GM18517 (cell line): Measurements from ENCODE around the gene CGB8.
"Not testable (repeated sequence)": the region's sequence is repeated elsewhere in the genome, so short reads cannot be mapped to it uniquely, and the experiment has no call there.

Experiments used
- ATAC-seq: cut with Tn5 transposase; IDR thresholded peaks from one replicate; pipeline ENCODE4 v1.9.1; 2021; ENCODE audit warnings: mild to moderate bottlenecking, moderate library complexity; ENCODE audit not compliant: unreplicated experiment

Gene CGB8

DNA sequence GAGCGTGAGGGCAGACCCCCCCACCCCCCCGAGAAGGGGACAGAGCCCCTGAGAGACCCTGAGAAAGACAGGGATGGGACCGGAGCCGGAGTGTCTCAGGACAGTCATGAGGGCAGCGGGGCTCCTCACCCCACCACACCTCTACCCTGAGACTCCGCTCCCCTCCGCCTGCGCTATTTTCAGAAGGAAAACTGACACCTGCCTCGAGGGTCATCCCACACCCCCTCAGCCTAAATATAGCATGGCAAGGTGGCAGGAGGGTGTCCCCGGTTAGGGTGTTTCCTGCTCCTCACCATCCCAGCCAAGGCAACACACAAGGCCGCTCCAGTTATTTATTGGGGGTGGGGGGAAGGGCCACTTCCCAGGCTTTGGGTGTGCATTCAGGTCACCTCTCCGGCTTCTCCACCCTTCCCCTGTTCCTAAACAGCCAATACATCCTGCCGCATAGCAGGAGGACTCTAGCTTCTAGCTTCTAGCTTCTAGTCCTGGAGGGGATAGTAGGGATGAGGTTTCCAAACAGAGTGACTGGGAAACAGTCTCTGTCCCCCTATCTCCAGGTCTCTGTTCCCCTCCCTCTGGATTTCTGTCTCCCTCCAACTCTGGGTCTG lies 17.1 kb upstream of the CGB8 start:
- no peak for ATAC-seq

DNA sequence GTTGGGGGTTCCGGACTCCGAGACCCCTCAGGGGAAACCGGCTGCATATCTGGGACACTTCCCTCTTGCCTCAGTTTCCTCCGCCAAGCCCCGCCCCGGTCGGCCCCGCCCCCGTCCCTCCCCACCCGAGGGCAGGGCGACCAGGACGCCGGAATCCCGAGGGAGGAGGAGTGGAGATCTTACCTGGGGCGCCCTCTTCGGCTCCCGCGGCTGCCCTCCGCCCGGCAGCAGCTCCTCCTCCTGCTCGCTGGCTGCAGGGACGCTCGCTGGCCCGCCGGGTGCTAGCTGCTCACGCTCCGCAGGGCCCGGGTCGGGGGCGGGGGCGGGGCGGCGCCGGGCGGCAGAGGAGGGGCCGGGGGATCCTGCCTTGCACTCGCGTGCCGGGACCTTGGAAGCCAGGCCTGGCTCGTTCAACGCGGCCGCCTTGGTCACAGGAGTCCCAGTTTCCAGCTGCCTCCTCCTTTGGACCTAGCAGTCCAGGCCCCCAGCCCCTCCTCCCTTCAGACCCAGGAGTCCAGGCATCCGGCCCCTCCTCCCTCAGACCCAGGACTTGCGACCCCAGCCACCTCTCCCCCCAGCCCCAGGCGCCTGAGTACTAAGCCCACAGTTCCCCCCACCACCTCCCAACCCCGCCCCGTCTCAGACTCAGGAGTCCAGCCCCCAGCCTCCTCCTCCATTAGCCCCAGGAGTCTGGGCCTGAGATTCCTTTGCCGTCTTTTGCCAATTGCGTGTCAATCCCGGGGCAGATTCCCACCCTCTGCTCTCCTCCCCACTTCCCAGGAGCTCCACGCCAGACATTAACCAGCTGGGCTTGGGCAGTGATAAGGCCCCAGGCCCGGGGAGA lies 16.1 kb upstream of the CGB8 start, which contains the start of gene NTF4:
NTF4 (minus strand) TSS at position 51 of the 844 bp plus-strand sequence. CDS start 2,821 bp downstream, outside the sequence.
- no peak for ATAC-seq

DNA sequence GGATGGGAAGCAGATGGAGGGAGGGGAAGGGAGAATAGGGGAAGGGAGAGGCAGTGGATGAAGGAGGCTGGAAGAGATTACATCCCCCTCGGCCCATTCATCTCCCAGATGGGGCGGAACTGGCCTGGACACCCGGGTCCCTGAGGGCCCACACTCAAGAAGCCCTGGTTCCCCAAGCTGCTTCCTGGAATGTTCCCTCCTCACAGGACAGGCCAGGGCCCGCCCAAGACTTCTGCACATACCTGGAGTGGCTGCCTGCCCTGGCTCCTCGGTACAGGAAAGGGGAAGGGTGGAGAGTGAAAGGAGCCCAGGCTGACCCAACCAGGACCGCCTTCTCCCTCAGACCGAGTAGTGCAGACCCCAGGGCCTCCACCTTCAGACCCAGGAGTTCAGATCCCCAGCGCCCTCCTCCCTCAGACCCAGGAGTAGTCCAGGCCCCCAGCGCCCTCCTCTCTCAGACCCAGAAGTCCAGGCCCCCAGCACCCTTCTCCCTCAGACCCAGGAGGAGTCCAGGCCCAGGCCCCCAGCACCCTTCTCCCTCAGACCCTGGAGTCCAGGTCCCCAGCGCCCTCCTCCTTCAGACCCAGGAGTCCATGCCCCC lies 15.2 kb upstream of the CGB8 start:
- no peak for ATAC-seq

DNA sequence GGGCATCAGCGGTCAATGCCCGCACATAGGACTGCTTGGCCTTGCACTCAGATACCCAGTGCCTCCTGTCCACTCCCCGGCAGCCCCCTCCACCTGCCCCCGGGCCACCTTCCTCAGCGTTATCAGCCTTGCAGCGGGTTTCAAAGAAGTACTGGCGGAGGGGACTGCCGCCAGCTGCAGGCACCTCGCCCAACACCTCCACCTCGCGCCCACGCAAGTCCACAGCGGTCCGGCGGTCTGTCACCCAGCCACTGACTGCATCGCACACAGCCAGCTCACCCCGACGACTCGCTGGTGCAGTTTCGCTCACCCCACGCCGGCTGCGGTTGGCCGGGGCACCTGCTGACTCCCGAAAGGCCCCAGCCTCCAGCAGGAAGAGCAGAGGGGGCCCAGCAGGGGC lies 12.5 kb upstream of the CGB8 start:
- no peak for ATAC-seq

DNA sequence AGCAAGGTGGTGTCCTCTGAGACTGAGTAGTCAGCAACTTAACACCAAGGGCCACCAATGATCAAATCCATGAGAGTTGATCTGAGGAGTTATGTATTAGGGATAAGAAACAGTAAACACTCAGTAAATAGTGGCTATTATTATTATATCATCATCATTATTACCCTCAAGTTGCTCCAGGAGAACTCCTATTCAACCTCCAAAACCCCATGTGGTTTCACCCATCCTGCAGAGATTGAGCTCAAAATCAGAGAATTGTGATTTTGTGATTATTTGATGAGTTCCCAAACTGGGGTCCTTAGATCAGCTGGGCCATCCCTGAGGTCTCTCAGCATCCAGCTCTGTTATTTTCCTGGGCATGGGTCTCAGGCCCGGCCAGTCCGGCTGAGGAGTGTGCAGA lies 12.1 kb upstream of the CGB8 start:
- no peak for ATAC-seq

DNA sequence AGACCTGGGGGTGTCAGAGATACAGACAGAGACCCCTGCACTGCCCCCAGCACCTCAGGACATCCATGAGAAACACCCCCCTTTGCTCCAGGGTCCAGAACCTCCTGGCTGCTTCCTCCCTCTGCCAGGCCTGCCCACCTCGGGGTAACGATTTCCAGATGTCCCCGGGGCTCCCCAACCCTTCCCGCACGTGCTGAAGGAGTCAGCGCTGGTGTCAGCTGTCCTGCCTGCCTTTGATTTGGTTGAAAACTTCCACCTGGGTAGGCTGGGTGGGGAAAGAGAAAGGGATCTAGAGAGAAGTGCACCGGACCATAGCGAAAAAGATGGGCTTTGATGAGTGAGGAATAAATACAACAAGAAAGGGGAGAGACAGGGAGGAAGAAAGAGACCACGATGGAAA lies 10.1 kb upstream of the CGB8 start:
- no peak for ATAC-seq

DNA sequence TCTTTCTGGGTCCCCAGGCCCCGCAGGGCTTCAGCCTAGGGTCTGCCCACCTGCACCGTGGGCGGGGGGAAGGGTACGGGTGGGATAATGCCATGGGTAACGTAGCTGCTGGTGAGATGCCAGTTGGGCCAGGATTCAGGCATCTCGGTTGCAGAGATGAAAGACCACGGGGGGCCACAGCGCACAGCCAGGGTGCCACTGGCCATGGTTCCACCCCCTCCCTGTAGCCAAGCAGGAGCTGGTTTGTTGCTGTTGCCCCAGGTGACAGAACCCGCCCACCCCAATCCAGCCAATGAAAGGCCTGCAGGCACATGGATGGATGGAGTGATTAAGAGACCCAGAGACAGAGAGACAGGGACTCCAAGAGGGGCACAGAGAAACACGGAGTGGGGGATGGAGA lies 9.7 kb upstream of the CGB8 start:
- ATAC-seq: no peak

DNA sequence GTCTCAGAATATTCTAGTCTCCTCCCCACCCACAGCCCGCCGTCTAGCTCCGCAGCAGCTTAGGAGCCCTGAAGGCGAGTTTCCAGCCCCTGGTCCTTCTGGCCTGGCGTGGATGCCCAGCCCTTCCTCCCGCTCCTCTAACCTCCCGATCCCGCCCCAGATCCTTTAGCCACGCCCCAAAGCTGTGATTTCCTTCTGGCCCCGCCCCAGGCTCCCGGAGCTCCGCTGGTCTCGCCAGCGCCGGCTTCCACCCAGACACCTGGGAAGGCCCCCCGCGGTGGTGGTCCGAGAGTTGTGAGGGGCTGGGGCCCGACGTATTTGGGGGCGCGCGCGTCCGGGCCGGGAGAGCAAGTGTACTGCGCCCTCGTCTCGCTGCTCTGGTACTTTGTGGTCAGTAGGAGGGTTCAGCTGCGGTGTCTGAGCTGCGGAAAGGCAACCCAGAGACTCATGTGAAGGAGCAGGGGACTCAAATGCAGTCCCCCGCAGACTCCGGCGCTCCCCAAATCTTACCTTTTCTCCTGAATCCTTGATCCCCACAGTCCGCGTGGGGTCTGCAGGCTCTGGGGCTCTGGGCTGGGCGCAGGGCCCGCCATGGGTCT lies 8.8 kb upstream of the CGB8 start, which contains the start of gene CGB7:
CGB7 (minus strand) TSS at position 114 of the 599 bp plus-strand sequence. CDS start 2,374 bp downstream, outside the sequence.
- no peak for ATAC-seq

DNA sequence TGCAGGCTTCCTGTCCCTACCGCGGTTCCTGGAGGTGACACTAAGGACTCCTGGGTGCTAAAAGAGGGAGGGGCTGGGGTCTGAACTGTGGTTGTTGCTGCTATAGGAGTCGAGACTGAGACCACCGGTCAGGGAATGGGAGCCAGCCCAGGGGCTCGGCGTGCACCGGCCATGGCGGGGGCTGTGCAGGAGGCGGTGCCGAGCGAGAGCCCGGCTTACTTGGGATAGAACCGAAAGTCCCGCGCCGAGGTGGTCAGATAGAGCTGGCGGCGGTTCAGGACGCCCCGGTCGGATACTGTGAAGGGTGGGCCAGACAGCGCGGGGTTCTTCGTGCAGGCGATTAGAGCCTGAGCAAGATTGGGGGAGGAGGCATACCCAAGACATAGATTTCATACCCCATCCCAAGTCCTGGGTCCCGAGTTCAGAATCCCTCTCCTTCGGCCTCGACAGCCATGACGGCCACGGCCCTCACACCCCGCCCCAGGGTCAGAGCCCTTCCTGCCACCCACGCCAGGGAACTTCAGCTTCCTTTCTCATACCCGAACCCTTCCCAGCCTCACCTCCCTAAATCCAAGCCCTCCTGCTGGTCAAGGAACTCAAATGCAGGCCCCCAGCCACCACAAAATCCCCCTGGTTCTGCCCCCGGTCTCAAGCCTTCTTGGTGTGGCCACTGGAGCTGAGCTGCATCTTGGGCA lies 8.1 kb upstream of the CGB8 start:
- not testable (repeated sequence) for ATAC-seq

DNA sequence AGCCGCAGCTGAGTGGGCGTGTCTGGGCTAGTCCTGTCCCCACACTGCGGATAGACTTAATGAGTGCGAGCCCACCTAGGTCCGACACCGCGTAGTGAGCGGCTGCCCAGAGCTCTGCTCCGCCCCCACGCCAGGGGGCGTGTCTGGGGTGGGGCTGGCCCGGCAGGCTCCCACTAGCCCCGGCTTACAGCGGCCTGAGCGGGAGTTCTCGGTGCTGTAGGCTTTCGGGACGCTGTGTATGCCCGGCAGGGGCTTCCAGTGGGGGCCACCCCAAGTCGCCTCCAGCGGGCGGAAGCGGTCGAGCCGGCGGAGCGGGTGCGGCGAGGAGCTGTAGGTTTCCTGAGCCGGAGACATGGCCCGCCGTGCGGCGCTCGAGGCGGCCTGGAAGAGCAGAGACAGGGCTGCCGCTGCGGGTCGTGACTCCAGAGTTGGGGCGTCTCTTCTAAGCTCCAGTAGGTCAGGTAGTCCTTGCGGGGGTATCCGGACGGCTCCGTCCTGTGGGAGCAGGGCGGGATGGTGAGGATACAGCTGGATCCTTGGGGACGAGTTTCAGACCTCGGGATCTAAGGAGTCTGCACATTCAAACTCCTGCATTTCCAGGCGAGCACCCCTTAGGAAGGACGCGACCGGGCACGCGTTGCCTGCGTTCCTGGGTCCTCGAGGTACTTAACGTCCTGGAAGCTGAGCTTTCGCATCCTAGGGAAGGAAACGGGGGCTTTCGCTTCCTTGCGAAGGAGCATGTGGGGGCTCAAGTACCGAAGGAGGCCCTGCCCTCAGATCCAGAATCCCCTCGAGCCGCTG lies 7.4 kb upstream of the CGB8 start:
- ATAC-seq: no peak

DNA sequence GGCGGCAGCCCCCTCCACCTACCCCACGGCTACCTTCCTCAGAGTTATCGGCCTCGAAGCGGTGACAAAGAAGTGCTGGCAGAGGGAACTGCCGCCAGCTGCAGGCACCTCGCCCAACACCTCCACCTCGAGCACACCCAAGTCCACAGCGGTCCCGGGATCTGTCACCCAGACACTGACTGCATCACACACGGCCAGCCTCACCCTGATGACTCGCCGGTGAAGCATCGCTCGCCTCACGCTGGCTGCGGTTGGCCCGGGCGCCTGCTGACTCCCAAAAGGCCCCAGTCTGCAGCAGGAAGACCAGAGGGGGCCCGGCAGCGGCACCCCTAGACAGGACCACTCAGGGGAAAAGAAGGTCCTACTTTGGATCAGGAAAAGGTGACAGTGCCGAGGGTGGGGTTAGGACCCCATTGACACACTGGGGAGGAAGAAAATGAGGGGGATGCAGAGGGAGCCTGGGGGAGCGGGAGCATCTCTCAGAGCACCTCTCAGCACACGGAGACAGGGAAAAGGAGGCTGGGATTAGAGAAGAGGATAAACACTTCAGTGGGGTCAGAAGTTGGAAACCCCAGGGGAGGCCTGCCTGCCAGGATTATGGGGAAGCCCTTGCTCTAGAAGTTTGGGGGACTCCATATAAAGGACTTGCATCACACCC lies 1.6 kb upstream of the CGB8 start:
- ATAC-seq: not testable (repeated sequence)

DNA sequence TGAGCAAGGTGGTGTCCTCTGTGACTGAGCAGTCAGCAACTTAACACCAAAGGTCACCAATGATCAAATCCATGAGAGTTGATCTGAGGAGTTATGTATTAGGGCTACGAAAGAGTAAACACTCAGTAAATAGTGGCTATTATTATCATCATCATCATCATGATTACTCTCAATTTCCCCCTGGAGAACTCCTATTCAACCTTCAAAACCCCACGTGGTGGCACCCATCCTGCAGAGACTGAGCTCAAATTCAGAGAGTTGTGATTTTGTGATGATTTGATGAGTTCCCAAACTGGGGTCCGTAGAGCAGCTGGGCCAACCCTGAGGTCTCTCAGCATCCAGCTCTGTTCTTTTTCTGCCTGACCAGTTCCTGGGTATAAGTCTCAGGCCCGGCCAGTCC lies 923 bp upstream of the CGB8 start:
- not testable (repeated sequence) for ATAC-seq

DNA sequence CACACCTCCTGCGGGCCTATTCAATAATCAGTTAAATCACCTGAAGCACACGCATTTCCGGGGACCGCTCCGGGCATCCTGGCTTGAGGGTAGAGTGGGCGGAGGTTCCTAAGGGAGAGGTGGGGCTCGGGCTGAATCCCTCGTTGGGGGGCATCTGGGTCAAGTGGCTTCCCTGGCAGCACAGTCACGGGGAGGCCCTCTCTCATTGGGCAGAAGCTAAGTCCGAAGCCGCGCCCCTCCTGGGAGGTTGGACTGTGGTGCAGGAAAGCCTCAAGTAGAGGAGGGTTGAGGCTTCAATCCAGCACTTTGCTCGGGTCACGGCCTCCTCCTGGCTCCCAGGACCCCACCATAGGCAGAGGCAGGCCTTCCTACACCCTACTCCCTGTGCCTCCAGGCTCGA lies 5.4 kb downstream of the CGB8 start, which contains the start of gene CGB5:
CGB5 (plus strand) TSS at position 301 of the 400 bp plus-strand sequence. CDS start 362 bp downstream, outside the sequence.
- not testable (repeated sequence) for ATAC-seq

DNA sequence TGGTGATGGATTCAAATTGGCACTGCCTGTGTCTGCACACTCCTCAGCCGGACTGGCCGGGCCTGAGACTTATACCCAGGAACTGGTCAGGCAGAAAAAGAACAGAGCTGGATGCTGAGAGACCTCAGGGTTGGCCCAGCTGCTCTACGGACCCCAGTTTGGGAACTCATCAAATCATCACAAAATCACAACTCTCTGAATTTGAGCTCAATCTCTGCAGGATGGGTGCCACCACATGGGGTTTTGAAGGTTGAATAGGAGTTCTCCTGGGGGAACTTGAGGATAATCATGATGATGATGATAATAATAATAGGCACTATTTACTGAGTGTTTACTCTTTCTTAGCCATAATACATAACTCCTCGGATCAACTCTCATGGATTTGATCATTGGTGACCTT lies 6.2 kb downstream of the CGB8 start:
- ATAC-seq: not testable (repeated sequence)

DNA sequence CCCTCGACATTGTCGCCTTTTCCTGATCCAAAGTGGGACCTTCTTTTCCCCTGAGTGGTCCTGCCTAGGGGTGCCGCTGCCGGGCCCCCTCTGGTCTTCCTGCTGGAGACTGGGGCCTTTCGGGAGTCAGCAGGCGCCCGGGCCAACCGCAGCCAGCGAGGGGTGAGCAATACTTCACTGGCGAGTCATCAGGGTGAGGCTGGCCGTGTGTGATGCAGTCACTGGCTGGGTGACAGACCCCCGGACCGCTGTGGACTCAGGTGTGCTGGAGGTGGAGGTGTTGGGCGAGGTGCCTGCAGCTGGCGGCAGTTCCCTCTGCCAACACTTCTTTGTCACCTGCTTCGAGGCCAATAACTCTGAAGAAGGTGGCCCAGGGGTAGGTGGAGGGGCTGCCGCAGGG lies 6.7 kb downstream of the CGB8 start:
- no peak for ATAC-seq

DNA sequence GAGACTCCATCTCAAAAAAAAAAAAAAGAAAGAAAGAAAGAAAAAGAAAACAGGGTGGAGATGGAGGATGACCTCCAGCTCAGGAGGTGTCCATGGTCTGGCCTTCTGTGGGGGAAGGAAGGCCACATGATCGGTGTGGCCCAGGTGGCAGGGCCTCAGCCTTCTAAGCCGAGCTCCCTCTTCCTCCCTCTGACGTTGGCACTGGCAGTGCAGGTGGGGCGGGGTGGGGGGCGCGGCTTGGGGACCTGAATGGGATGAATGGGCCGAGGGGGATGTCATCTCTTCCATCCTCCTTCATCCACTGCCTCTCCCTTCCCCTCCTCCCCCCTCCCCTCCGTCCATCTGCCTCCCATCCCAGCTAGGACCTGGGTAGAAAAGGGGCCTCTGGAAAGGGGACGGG lies 9.2 kb downstream of the CGB8 start:
- ATAC-seq: not testable (repeated sequence)

DNA sequence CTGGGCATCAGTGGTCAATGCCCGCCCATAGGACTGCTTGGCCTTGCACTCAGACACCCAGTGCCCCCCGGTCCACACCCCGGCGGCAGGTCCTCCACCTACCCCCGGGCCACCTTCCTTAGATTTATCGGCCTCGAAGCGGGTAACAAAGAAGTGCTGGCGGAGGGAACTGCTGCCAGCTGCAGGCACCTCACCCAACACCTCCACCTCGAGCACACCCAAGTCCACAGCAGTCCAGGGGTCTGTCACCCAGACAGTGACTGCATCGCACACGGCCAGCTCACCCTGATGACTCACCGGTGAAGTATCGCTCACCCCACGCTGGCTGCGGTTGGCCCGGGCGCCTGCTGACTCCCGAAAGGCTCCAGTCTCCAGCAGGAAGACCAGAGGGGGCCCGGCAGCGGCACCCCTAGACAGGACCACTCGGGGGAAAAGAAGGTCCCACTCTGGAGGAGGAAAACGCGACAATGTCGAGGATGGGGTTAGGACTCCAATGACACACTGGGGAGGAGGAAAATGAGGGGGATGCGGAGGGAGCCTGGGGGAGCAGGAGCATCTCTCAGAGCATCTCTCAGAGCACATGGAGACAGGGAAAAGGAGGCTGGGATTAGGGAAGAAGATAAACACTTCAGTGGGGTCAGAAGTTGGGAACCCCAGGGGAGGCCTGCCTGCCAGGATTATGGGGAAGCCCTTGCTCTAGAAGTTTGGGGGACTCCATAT lies 10.2 kb downstream of the CGB8 start:
- not testable (repeated sequence) for ATAC-seq

DNA sequence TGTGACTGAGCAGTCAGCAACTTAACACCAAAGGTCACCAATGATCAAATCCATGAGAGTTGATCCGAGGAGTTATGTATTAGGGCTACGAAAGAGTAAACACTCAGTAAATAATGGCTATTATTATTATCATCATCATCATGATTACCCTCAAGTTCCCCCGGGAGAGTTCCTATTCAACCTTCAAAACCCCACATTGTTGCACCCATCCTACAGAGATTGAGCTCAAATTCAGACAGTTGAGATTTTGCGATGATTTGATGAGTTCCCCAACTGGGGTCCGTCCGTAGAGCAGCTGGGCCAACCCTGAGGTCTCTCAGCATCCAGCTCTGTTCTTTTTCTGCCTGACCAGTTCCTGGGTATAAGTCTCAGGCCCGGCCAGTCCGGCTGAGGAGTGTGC lies 10.8 kb downstream of the CGB8 start:
- not testable (repeated sequence) for ATAC-seq

DNA sequence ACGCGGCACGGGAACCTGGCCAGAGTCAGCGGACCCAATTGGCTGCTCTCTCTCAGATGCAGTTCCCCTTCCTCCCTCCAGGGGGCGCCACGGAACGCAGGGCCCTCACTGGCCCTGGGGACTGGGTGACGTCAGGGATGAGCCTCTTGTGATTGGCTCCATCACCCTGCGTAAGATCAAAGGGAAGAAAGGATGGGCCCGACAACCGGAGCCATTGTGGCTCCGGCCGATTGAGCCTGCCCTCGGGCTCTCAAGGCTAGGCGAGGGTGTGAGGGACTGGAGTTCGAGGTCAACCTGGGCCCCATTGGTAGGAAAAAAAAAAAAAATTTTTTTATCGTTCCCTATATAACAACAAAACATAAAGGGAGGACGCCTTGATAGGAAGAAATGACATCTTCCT lies 12.1 kb downstream of the CGB8 start, which contains the start of gene CGB1:
CGB1 (minus strand) TSS at position 81 of the 400 bp plus-strand sequence. CDS start 184 bp downstream, outside the sequence.
- not testable (repeated sequence) for ATAC-seq
